Liver (tissue), 9 donors: ENCODE measurements around the gene TRAPPC3. TPM values are rescaled to one million over a fixed set of nuclear protein-coding genes. Genes with fewer than 3 reads are reported as not detected.

Experiments used
- DNase-seq: peaks from one replicate; pipeline ENCODE4 v3.0.0-alpha.2; 2017; ENCODE audit warnings: low spot score
- H3K27ac ChIP-seq, 2 donors: one replicate each; pipeline ENCODE4 v1.7.0; 2013; ENCODE audit warnings: inconsistent platforms in 2 of 2, low read length in 2 of 2, control low read depth in 1 of 2, low read depth in 1 of 2, mild to moderate bottlenecking in 1 of 2
- H3K27me3 ChIP-seq, 4 donors: one replicate each; pipeline versions ENCODE4 v1.6.1 to v1.7.0; 2013; ENCODE audit warnings: low read length in 3 of 4, inconsistent platforms in 1 of 4, mild to moderate bottlenecking in 1 of 4, moderate library complexity in 1 of 4; ENCODE audit not compliant: control insufficient read depth in 4 of 4, insufficient read depth in 4 of 4
- H3K36me3 ChIP-seq, 4 donors: one replicate each; pipeline versions ENCODE4 v1.6.1 to v1.7.0; 2013; ENCODE audit warnings: low read length in 3 of 4, mild to moderate bottlenecking in 3 of 4, low read depth in 1 of 4, moderate library complexity in 1 of 4; ENCODE audit not compliant: control insufficient read depth in 4 of 4, insufficient read depth in 3 of 4
- H3K4me1 ChIP-seq, 4 donors: one replicate each; pipeline versions ENCODE4 v1.6.1 to v1.7.0; 2013; ENCODE audit warnings: low read length in 3 of 4, mild to moderate bottlenecking in 3 of 4, moderate library complexity in 1 of 4; ENCODE audit not compliant: control insufficient read depth in 4 of 4, insufficient read depth in 4 of 4
- H3K4me3 ChIP-seq, 3 donors: one replicate each; pipeline versions ENCODE4 v1.6.1 to v1.7.0; 2013; ENCODE audit warnings: low read length in 3 of 3, control low read depth in 1 of 3, low read depth in 1 of 3, mild to moderate bottlenecking in 1 of 3
- H3K9ac ChIP-seq, 2 donors: one replicate each; pipeline ENCODE4 v1.7.0; 2013; ENCODE audit warnings: low read length in 2 of 2, mild to moderate bottlenecking in 2 of 2, moderate library complexity in 2 of 2, control low read depth in 1 of 2, low read depth in 1 of 2
- H3K9me3 ChIP-seq, 4 donors: one replicate each; pipeline versions ENCODE4 v1.6.1 to v1.7.0; 2013; ENCODE audit warnings: low read length in 3 of 4; ENCODE audit not compliant: control insufficient read depth in 4 of 4
- ATF3 ChIP-seq: IDR thresholded peaks from 2 replicates; pipeline ENCODE4 v1.6.1; 2016; ENCODE audit warnings: antibody characterized with exemption
- CTCF ChIP-seq: fragments of 150-350 bp; IDR thresholded peaks from 2 replicates; pipeline ENCODE4 v1.5.1; 2017; ENCODE audit warnings: improper control_type of control experiment, low read depth, low read length; ENCODE audit not compliant: missing input control
- EGR1 ChIP-seq, 2 donors: IDR thresholded peaks; 2 replicates each; pipeline ENCODE4 v1.6.1; 2016 to 2018; ENCODE audit warnings: antibody characterized with exemption in 2 of 2, low read depth in 2 of 2
- FOXA1 ChIP-seq: IDR thresholded peaks from 2 replicates; pipeline ENCODE4 v1.6.1; 2016; ENCODE audit warnings: antibody characterized with exemption
- FOXA2 ChIP-seq: IDR thresholded peaks from 2 replicates; pipeline ENCODE4 v1.6.1; 2016; ENCODE audit warnings: antibody characterized with exemption
- GABPA ChIP-seq, 2 donors: IDR thresholded peaks in 1 of 2; conservative IDR thresholded peaks in 1 of 2; 2 replicates each; pipeline ENCODE4 v1.6.1; 2016; ENCODE audit warnings: antibody characterized with exemption in 2 of 2, mild to moderate bottlenecking in 1 of 2, moderate library complexity in 1 of 2
- HNF4A ChIP-seq, 2 donors: conservative IDR thresholded peaks; 2 replicates each; pipeline ENCODE4 v1.6.1; 2016; ENCODE audit warnings: antibody characterized with exemption in 2 of 2, mild to moderate bottlenecking in 2 of 2
- HNF4G ChIP-seq: IDR thresholded peaks from 2 replicates; pipeline ENCODE4 v1.6.1; 2016; ENCODE audit warnings: antibody characterized with exemption
- JUND ChIP-seq, 2 donors: IDR thresholded peaks; 2 replicates each; pipeline ENCODE4 v1.6.1; 2016; ENCODE audit warnings: antibody characterized with exemption in 2 of 2
- MAX ChIP-seq: IDR thresholded peaks from 2 replicates; pipeline ENCODE4 v1.6.1; 2016; ENCODE audit warnings: antibody characterized with exemption
- NR2F2 ChIP-seq: IDR thresholded peaks from 2 replicates; pipeline ENCODE4 v1.6.1; 2016; ENCODE audit warnings: antibody characterized with exemption
- RAD21 ChIP-seq, 2 donors: IDR thresholded peaks; 2 replicates each; pipeline ENCODE4 v1.6.1; 2016; ENCODE audit warnings: antibody characterized with exemption in 2 of 2, mild to moderate bottlenecking in 2 of 2
- REST ChIP-seq: IDR thresholded peaks from 2 replicates; pipeline ENCODE4 v1.6.1; 2016; ENCODE audit warnings: antibody characterized with exemption, mild to moderate bottlenecking
- RXRA ChIP-seq, 2 donors: IDR thresholded peaks; 2 replicates each; pipeline ENCODE4 v1.6.1; 2017 to 2018; ENCODE audit warnings: antibody characterized with exemption in 2 of 2, mild to moderate bottlenecking in 1 of 2
- SP1 ChIP-seq: IDR thresholded peaks from 2 replicates; pipeline ENCODE4 v1.6.1; 2018; ENCODE audit warnings: antibody characterized with exemption, mild to moderate bottlenecking
- TAF1 ChIP-seq: conservative IDR thresholded peaks from 2 replicates; pipeline ENCODE4 v1.6.1; 2016; ENCODE audit warnings: antibody characterized with exemption, mild to moderate bottlenecking
- YY1 ChIP-seq: IDR thresholded peaks from 2 replicates; pipeline ENCODE4 v1.6.1; 2016; ENCODE audit warnings: antibody characterized with exemption, mild to moderate bottlenecking
- ZBTB33 ChIP-seq: IDR thresholded peaks from 2 replicates; pipeline ENCODE4 v1.6.1; 2016; ENCODE audit warnings: antibody characterized with exemption
- WGBS: extraction: QIAGEN DNeasy Blood & Tissue Kit; methylation state at CpG from one replicate; pipeline ENCODE4 v1.1.7; 2013; 5-methylcytosine and 5-hydroxymethylcytosine counted together
- polyA plus RNA-seq, 2 donors: library from polyadenylated mRNA; stranded (reverse) in 1 of 2; unstranded in 1 of 2; fragments of 200-250 nt in 1 of 2; fragments of >200 nt in 1 of 2; fragmentation: Nextera tagmentation in 1 of 2; extraction: Ambion mirVana in 1 of 2; gene quantifications; one replicate each; pipeline versions ENCODE4 v1.2.1 to v1.2.3, GENCODE V29; 2013 to 2015
- total RNA-seq, 2 donors: library from RNA; depleted of rRNA; stranded (reverse); fragments of >200 nt; gene quantifications; one replicate each; pipeline ENCODE4 v1.2.3, GENCODE V29; 2014
- donor health status: healthy.
- donor health status: healthy.
- donor health status: healthy.
- donor health status: healthy.
- donor health status: healthy.

The TRAPPC3 gene
- total RNA-seq (10 to 100 TPM; 30.4 to 56.1 TPM), polyA plus RNA-seq (10 to 100 TPM; 24.2 to 30.4 TPM)

- H3K4me1 ChIP-seq, result peaks cover 3 to 38% (median 29%) of the 10 kb centered on the region in 4 donors
- WGBS, result 1% methylated on average over 62 of the region's 62 CpGs
Measured at GRCh38 chr1:36149237-36149972, at the start of gene TRAPPC3. TSS of gene TRAPPC3 (minus strand) at chr1:36149486. CDS start at chr1:36149378, 108 bp downstream.

More at GRCh38 chr1:36149237-36149972, at the start of gene TRAPPC3:
- Histone ChIP-seq H3K27ac (peak within 1 kb of the TSS; percentile 78 to 82), H3K9ac (peak within 1 kb of the TSS; percentile 17 to 75), H3K4me3 (peak within 1 kb of the TSS; percentile 68 to 84 (median 79)), H3K36me3 (peaks cover 0 to 2% (median 0%) of the 10 kb centered on the region in 4 donors), H3K27me3 (no peaks in the 10 kb centered on the region), H3K9me3 (no peaks in the 10 kb centered on the region)
- TF ChIP-seq JUND (IDR thresholded peaks at IDR 0.05) (peak; percentile 49 to 75), CTCF (peak; percentile 99), FOXA2 (no peak), MAX (peak; percentile 44), GABPA (IDR thresholded peaks at IDR 0.05 in 1 of 2, conservative IDR thresholded peaks at IDR 0.05 in 1 of 2) (peak in 1 of 2 donors; percentile 81), NR2F2 (peak; percentile 61), FOXA1 (no peak), YY1 (peak; percentile 84), ZBTB33 (peak; percentile 13), HNF4G (no peak), RXRA (IDR thresholded peaks at IDR 0.05) (peak; percentile 24 to 61), EGR1 (IDR thresholded peaks at IDR 0.05; ENCODE audit: low read depth in 2 of 2) (no peak), HNF4A (conservative IDR thresholded peaks at IDR 0.05) (peak; percentile 5 to 26), ATF3 (peak; percentile 55), RAD21 (IDR thresholded peaks at IDR 0.05) (peak; percentile 95 to 98), REST (peak; percentile 59), TAF1 (no peak), SP1 (peak; percentile 87)
- DNase-seq, result peak; percentile 99
